GM13976 (cell line): ENCODE data around the gene AKR1B1.

Experiments
- DNase-seq: peaks from one replicate; pipeline ENCODE4 v3.0.0; 2012; ENCODE audit warnings: low spot score
- in situ Hi-C: fragments of 300-500 bp; cut with MboI; formaldehyde crosslinking; loops from one replicate; pipeline ENCODE4 v1.12.0; 2022; ENCODE audit warnings: low sequenced_read_pairs, mixed read lengths, inconsistent platforms; ENCODE audit not compliant: unreplicated experiment
- TF ChIP-seq, protein P1 (sequence below): IDR thresholded peaks from 2 replicates; pipeline ENCODE4 v1.5.1; 2012; ENCODE audit warnings: borderline replicate concordance, mild to moderate bottlenecking; ENCODE audit not compliant: insufficient read depth; ENCODE audit errors: extremely low read depth, missing control alignments, control extremely low read depth

The AKR1B1 gene

DNA sequence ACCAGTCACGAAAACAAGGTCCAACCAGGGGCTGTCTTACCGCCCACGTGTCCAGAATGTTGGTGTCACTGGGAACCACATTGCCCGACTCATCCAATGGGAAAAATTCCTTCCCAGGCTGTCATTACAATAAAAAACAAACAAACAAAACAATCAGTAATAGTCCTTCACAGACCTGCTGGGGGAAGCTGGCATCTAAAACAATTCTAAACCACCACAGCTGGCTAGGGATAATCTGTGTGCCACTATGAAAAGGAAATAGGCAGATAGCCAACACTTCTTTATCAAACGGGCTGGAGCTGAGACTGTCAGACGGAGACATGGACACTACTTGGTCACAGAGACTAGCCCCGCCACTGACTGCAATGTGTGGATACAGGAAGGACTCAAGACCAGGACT is 9.2 kb downstream of the AKR1B1 start:
- DNase-seq: no peak
- in situ Hi-C loops: no loop called here
- TF ChIP-seq, protein P1, sequence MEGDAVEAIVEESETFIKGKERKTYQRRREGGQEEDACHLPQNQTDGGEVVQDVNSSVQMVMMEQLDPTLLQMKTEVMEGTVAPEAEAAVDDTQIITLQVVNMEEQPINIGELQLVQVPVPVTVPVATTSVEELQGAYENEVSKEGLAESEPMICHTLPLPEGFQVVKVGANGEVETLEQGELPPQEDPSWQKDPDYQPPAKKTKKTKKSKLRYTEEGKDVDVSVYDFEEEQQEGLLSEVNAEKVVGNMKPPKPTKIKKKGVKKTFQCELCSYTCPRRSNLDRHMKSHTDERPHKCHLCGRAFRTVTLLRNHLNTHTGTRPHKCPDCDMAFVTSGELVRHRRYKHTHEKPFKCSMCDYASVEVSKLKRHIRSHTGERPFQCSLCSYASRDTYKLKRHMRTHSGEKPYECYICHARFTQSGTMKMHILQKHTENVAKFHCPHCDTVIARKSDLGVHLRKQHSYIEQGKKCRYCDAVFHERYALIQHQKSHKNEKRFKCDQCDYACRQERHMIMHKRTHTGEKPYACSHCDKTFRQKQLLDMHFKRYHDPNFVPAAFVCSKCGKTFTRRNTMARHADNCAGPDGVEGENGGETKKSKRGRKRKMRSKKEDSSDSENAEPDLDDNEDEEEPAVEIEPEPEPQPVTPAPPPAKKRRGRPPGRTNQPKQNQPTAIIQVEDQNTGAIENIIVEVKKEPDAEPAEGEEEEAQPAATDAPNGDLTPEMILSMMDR: no peak

DNA sequence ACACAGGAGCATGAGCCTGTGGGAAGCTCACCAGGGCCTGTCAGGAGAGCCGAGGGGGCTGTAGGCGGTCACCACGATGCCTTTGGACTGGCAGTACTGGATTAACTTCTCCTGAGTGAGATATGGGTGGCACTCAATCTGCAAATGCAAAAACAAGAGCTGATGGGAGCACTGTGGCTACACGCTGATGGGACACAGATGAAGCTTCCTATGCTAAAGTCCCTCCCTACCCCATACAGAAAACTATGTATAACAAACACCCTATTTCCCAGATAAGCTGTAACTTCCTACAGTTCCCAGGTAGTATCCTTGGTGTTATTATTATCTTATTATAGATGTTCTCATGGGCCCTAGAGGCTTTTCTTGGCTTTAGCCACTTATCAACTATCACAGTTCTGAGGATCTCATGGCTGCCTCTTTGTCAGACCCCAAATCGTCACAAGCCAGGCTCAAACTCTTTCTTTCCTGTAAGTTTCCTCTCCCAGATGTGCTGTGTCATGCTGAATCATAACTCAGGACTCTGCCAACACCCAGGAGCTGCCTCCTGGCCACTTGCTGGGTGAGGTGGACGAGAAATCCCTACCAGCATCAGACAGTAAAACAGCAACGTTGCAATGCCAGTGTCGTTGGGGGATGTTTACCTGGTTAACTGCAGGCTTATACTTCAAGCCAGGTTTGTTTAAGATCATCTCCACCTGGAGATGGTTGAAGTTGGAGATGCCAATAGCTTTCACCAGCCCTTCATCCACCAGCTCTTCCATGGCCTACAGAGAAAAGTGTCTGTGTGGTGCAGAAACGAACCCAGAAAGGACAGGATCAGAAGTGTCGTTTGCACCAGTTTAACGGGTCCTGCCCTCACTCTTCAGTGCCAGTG is 10.3 kb downstream of the AKR1B1 start:
- TF ChIP-seq, protein P1: no peak
- in situ Hi-C loops: no loop called here
- no peak for DNase-seq

DNA sequence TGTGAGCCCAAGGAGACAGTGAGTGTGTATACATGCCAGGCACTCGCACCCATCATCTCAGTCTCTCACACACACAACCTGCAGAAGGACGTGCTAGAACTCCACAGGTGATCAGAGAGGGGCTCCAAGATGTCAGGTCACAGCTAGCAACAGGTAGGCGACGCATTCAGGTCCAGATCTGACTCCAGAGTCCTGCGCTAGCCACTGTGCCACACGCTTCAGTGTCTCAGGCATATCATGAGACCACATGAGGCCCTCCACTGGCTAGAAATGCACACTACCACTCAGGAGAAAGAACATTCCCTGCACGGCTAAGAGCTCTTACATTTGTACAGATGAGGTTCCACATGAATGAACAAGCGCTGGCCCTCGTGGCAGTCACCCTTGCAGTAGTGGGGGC is 11.5 kb downstream of the AKR1B1 start:
- in situ Hi-C loops: no loop called here
- no peak for DNase-seq
- TF ChIP-seq, protein P1: no peak

DNA sequence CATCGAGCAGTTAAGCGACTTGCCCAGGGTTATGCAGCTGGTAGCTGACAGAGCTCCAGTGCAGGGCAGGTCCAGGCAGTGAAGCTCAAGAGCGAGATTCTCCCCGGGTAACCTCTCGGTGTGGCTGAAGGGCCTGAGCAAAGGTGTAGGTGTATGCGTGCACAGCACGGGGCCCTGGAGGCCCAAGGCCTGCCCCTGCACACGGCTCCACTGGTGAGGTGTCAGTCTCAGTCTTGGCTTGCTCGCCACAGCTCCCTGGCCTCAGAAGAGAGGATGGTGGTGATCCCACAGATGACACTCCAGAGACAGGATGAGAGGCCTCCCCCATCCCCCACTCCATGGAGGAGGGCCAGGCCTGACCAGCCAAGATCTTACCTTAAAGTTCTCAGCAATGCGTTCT is 12.0 kb downstream of the AKR1B1 start:
- TF ChIP-seq, protein P1: no peak
- in situ Hi-C loops: no loop called here
- no peak for DNase-seq

DNA sequence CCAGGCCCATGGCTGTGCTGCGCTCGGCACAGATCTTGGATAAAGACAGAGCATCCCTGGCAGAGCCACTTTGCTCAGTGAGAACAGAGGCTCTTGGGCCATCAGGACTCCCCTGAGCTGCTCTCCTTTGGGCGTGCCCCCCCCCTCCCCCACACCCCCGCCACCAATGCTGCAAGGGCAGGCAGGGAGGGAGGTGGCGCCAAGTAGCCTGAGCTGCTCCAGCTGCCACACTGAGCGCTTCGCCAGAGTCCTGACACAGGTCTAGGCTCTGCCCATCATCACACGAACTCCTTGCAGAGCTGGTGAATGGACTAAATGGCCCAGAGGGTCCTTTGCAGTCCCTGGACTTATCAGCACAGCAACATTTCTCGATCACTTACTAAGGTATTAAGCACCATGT is 12.5 kb downstream of the AKR1B1 start:
- in situ Hi-C loops: no loop called here
- TF ChIP-seq, protein P1: no peak
- DNase-seq: no peak

DNA sequence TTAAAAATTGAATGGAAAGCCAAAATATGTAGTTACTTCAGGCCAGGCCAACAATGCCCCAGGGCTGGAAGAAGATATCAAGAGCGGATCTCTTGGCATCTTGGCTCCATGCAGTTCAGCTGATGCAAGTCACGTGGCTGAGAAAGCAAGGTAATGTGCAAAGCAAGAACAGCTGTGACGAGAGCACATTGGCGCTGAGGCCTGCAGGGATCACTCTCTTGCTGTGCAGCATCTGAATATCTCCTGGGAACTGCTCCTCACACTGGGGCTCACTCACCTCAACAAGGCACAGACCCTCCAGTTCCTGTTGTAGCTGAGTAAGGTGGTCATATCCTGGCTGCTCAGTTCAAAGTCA is 14.0 kb downstream of the AKR1B1 start:
- no peak for DNase-seq
- in situ Hi-C loops: no loop called here
- TF ChIP-seq, protein P1: no peak
